Measurements from ENCODE around the gene SLC3A2. TPM values are rescaled to one million over a fixed set of nuclear protein-coding genes. Genes with fewer than 3 reads are reported as not detected.

SLC3A2 gene
- total and polyA plus RNA-seq, 2 of the 13 experiments (the other 11 are each of a cell fraction or from before 2014, with no cell fraction given): 213 to 226 TPM

DNA sequence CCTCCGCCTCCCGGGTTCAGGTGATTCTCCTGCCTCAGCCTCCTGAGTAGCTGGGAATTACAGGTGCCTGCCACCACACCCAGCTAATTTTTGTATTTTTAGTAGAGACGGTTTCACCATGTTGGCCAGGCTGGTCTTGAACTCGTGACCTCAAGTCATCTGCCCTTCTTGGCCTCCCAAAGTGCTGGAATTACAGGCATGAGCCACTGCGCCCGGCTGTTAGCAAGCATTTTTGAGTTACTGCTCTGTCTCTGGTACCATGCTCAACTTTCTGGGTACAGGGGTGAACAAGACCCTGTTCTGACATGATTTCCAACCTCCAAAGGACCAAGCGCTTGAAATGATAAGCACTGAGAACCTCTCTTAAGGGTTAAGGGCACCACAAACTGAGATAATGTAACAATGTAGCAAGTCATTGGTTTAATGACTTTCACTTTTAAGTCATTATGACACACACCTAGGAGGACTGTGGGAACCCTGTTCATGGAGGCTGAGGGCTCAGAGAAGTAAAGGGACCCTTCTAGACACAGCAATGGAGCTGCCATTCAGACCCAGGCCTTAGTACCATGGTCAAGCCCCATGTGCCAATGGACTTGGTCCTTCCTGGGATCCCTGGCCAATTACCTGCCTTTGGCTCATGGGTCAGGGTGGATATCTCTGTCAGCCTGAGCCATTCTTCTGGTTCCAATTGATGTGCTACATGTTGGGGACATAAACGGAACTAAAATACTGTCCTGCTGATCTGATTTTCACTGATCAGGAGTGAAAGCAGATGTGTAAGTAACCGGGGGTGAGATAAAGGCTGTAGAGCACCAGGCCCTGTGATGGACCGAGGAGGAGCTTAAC, 11.6 kb downstream of the SLC3A2 start:
- ChIA-PET POLR2A (interaction anchor here (2.0 kb wide), 1 partner anchor 10 kb away, joined by 8 read pairs; no protein-coding TSS in a partner anchor), CTCF (ENCODE audit: low intra/inter-chr PET ratio, low total read pairs) (no interaction called here)
- H3K4me2 ChIP-seq (ENCODE audit: low read depth, low read length): peak overlapping the region; percentile 6; the same call in 1 of the 2 replicates
- H3K9ac ChIP-seq (ENCODE audit: insufficient read depth, low read depth, low read length): no peak overlapping the region
- H3K4me3 ChIP-seq (replicated peaks in 1 of 3; ENCODE audit: insufficient read depth in 1 of 3, low read depth in 2 of 3, low read length in 3 of 3): no peak overlapping the region
- DNase-seq (ENCODE audit: low spot score): no peak
- H3K36me3 ChIP-seq (replicated peaks in 1 of 2; ENCODE audit: control insufficient read depth in 1 of 2, insufficient read depth in 2 of 2, low read length in 2 of 2): peaks cover 5 to 21% of the 10 kb centered on the region in 2 experiments
- BruUV-seq (replicated peaks): no TSS peak
- intact Hi-C loops (cut with micrococcal nuclease; ENCODE audit: unreplicated experiment): no loop called here
- 54% methylated on average over 10 of the region's 10 CpGs for WGBS (ENCODE audit: low lambda C conversion rate)
- no peak for FAIRE-seq
- H3K4me1 ChIP-seq (ENCODE audit: insufficient read depth, low read length): peaks cover 56% of the 10 kb centered on the region
- H3K27me3 ChIP-seq (ENCODE audit: control insufficient read depth in 1 of 2, insufficient read depth in 2 of 2, low read length in 2 of 2): peaks cover 0 to 1% of the 10 kb centered on the region in 2 experiments; a peak in 2 of 5 replicates
- no peaks in the 10 kb centered on the region for H3K79me2 ChIP-seq (ENCODE audit: insufficient read depth, low read length)
- H4K20me1 ChIP-seq (ENCODE audit: insufficient read depth, low read length): peaks cover 15% of the 10 kb centered on the region; the same call in 1 of the 2 replicates
- ATAC-seq: 0 out of 3 replicates have a peak, but pooled peaks have one; percentile 5
- no peak overlapping the region for H2AFZ ChIP-seq (ENCODE audit: low read length)
- H3K9me3 ChIP-seq (ENCODE audit: low read length): no peaks in the 10 kb centered on the region
- TF ChIP-seq KAT8 (CRISPR knock-in tag; IDR thresholded peaks at IDR 0.05) (no peak), ATF1 (CRISPR knock-in tag; IDR thresholded peaks at IDR 0.05) (no peak), IRX3 (CRISPR knock-in tag; IDR thresholded peaks at IDR 0.05; ENCODE audit: borderline replicate concordance, low read depth) (no peak), JDP2 (CRISPR knock-in tag; IDR thresholded peaks at IDR 0.05; ENCODE audit: borderline replicate concordance) (no peak), USF2 (IDR thresholded peaks at IDR 0.05; ENCODE audit: low read depth, low read length) (no peak), USF2 (CRISPR knock-in tag; IDR thresholded peaks at IDR 0.05; ENCODE audit: borderline replicate concordance) (no peak), ZNF329 (CRISPR knock-in tag; IDR thresholded peaks at IDR 0.05; ENCODE audit: low read depth) (no peak), ZNF75D (CRISPR knock-in tag; IDR thresholded peaks at IDR 0.05; ENCODE audit: borderline replicate concordance) (no peak), ZNF670 (CRISPR knock-in tag; IDR thresholded peaks at IDR 0.05; ENCODE audit: borderline replicate concordance) (no peak), ZNF878 (CRISPR knock-in tag; IDR thresholded peaks at IDR 0.05) (no peak), ZNF431 (CRISPR knock-in tag; IDR thresholded peaks at IDR 0.05; ENCODE audit: borderline replicate concordance, low read depth) (no peak), HNRNPK (IDR thresholded peaks at IDR 0.05; ENCODE audit: low read depth, low read length, poor library complexity, severe bottlenecking) (no peak), HIVEP1 (CRISPR knock-in tag; IDR thresholded peaks at IDR 0.05) (no peak), YEATS2 (CRISPR knock-in tag; IDR thresholded peaks at IDR 0.05; ENCODE audit: borderline replicate concordance) (no peak), ZNF724P (CRISPR knock-in tag; IDR thresholded peaks at IDR 0.05; ENCODE audit: borderline replicate concordance) (no peak), ARNTL (CRISPR knock-in tag; IDR thresholded peaks at IDR 0.05) (no peak)
- TF ChIP-seq, protein P1, sequence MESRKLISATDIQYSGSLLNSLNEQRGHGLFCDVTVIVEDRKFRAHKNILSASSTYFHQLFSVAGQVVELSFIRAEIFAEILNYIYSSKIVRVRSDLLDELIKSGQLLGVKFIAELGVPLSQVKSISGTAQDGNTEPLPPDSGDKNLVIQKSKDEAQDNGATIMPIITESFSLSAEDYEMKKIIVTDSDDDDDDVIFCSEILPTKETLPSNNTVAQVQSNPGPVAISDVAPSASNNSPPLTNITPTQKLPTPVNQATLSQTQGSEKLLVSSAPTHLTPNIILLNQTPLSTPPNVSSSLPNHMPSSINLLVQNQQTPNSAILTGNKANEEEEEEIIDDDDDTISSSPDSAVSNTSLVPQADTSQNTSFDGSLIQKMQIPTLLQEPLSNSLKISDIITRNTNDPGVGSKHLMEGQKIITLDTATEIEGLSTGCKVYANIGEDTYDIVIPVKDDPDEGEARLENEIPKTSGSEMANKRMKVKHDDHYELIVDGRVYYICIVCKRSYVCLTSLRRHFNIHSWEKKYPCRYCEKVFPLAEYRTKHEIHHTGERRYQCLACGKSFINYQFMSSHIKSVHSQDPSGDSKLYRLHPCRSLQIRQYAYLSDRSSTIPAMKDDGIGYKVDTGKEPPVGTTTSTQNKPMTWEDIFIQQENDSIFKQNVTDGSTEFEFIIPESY (CRISPR knock-in tag; IDR thresholded peaks at IDR 0.05): no peak
- TF ChIP-seq, protein P2, sequence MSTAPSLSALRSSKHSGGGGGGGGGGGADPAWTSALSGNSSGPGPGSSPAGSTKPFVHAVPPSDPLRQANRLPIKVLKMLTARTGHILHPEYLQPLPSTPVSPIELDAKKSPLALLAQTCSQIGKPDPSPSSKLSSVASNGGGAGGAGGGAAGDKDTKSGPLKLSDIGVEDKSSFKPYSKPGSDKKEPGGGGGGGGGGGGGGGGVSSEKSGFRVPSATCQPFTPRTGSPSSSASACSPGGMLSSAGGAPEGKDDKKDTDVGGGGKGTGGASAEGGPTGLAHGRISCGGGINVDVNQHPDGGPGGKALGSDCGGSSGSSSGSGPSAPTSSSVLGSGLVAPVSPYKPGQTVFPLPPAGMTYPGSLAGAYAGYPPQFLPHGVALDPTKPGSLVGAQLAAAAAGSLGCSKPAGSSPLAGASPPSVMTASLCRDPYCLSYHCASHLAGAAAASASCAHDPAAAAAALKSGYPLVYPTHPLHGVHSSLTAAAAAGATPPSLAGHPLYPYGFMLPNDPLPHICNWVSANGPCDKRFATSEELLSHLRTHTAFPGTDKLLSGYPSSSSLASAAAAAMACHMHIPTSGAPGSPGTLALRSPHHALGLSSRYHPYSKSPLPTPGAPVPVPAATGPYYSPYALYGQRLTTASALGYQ (CRISPR knock-in tag; IDR thresholded peaks at IDR 0.05): no peak
- no peak overlapping the region for H3K27ac ChIP-seq (ENCODE audit: extremely low read length, insufficient read depth, low read length)
- in situ Hi-C loops (cut with HindIII; ENCODE audit: extremely low pct_ligation_motif_present, low pct_unique_long_range_greater_than_20kb): no loop called here
